ENCODE data around the gene NTHL1.

The NTHL1 gene

DNA sequence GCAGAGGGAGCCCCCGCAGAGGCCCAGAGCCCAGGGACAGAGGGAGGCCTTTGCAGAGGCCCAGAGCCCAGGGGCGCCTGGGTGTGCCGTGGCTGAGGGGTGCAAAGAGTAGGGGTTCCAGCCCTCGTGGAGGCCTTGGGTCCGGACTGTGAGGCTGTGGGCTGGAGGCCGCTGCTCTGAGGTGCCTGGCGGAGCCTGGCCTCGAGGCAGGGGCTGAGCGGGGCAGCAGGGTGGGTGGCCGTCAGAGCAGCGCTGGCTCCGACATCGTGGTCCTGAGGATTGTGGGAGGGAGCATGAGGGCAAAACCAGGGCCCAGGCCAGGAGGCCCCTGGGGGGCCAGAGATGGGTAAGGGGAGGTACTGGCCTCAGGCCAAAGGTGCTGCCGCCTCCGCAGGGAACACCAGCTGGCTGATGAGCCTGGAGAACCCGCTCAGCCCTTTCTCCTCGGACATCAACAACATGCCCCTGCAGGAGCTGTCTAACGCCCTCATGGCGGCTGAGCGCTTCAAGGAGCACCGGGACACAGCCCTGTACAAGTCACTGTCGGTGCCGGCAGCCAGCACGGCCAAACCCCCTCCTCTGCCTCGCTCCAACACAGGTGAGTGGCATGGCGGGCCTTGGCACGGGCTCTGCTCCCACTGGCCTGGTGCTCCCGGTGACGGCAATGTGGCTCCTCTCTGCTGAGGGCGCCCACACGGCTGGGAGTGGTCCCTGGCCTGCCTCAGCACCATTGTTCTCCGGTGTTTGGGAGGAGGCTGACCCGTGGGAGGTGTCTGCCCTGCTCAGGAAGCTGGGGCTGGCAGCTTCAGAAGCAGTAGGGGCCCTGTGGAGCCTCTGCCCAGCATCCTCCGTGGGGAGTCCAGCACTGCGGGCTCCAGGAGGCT is 33.8 kb upstream of the NTHL1 start:
- no peak for TF ChIP-seq NFIC (IDR thresholded peaks at IDR 0.05)
- no peak for TF ChIP-seq FOXM1 (IDR thresholded peaks at IDR 0.05; ENCODE audit: borderline replicate concordance, low read depth)
- no peak for TF ChIP-seq CREB1 (IDR thresholded peaks at IDR 0.05; ENCODE audit: low read depth)
- TF ChIP-seq YY1 (IDR thresholded peaks at IDR 0.05; ENCODE audit: low read depth), result no peak
- TF ChIP-seq EP300 (IDR thresholded peaks at IDR 0.05; ENCODE audit: borderline replicate concordance), result no peak
- no peak for TF ChIP-seq ZBTB7A (IDR thresholded peaks at IDR 0.05; ENCODE audit: low read depth)
- TF ChIP-seq TCF12 (IDR thresholded peaks at IDR 0.05; ENCODE audit: low read depth), result no peak
- no peak for TF ChIP-seq RAD21 (IDR thresholded peaks at IDR 0.05; ENCODE audit: low read depth)
- TF ChIP-seq CEBPB (IDR thresholded peaks at IDR 0.05), result no peak
- no peak for TF ChIP-seq TEAD4 (IDR thresholded peaks at IDR 0.05)
- TF ChIP-seq TAF1 (IDR thresholded peaks at IDR 0.05; ENCODE audit: low read depth), result no peak

DNA sequence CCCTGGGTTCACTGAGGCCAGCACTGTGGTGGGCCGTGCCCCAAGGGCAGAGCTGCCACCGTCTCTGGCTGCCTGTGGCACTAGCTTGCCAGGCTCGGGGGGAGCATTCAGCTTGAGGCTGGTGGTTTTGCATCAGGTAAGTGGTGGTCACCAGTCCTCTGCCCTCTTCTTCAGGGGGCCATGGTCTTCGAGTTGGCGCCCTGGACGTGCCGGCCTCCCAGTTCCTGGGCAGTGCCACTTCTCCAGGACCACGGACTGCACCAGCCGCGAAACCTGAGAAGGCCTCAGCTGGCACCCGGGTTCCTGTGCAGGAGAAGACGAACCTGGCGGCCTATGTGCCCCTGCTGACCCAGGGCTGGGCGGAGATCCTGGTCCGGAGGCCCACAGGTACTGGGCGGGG is 32.4 kb upstream of the NTHL1 start:
- TF ChIP-seq EGR1 (IDR thresholded peaks at IDR 0.05) (no peak), FOXM1 (IDR thresholded peaks at IDR 0.05; ENCODE audit: borderline replicate concordance, low read depth) (no peak), TAF1 (IDR thresholded peaks at IDR 0.05; ENCODE audit: low read depth) (no peak), ZBTB7A (IDR thresholded peaks at IDR 0.05; ENCODE audit: low read depth) (no peak), RAD21 (IDR thresholded peaks at IDR 0.05; ENCODE audit: low read depth) (no peak), CREB1 (IDR thresholded peaks at IDR 0.05; ENCODE audit: low read depth) (no peak), TEAD4 (IDR thresholded peaks at IDR 0.05) (no peak), CEBPB (IDR thresholded peaks at IDR 0.05) (no peak), EP300 (IDR thresholded peaks at IDR 0.05; ENCODE audit: borderline replicate concordance) (no peak), TCF12 (IDR thresholded peaks at IDR 0.05; ENCODE audit: low read depth) (no peak), YY1 (IDR thresholded peaks at IDR 0.05; ENCODE audit: low read depth) (no peak)
- TF ChIP-seq, protein P1, sequence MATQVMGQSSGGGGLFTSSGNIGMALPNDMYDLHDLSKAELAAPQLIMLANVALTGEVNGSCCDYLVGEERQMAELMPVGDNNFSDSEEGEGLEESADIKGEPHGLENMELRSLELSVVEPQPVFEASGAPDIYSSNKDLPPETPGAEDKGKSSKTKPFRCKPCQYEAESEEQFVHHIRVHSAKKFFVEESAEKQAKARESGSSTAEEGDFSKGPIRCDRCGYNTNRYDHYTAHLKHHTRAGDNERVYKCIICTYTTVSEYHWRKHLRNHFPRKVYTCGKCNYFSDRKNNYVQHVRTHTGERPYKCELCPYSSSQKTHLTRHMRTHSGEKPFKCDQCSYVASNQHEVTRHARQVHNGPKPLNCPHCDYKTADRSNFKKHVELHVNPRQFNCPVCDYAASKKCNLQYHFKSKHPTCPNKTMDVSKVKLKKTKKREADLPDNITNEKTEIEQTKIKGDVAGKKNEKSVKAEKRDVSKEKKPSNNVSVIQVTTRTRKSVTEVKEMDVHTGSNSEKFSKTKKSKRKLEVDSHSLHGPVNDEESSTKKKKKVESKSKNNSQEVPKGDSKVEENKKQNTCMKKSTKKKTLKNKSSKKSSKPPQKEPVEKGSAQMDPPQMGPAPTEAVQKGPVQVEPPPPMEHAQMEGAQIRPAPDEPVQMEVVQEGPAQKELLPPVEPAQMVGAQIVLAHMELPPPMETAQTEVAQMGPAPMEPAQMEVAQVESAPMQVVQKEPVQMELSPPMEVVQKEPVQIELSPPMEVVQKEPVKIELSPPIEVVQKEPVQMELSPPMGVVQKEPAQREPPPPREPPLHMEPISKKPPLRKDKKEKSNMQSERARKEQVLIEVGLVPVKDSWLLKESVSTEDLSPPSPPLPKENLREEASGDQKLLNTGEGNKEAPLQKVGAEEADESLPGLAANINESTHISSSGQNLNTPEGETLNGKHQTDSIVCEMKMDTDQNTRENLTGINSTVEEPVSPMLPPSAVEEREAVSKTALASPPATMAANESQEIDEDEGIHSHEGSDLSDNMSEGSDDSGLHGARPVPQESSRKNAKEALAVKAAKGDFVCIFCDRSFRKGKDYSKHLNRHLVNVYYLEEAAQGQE (IDR thresholded peaks at IDR 0.05; ENCODE audit: low read depth), result no peak

DNA sequence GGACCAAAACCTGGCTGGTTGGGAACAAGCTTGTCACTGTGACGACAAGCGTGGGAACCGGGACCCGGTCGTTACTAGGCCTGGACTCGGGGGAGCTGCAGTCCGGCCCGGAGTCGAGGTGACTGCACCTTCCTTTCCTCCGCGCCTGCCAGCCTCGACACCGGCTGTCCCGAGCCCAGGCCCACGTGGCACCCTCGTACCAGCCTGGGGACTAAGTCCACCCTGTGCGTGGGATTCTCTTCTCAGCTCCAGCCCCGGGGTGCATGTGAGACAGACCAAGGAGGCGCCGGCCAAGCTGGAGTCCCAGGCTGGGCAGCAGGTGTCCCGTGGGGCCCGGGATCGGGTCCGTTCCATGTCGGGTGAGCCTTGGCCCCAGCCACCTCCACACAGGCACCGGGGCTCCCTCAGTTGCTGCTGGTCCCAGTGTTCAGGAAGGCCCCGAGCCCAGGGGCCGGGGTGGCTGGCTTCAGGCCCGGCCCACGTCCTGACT is 31.7 kb upstream of the NTHL1 start:
- TF ChIP-seq NFIC (IDR thresholded peaks at IDR 0.05), result no peak
- TF ChIP-seq, protein P2, sequence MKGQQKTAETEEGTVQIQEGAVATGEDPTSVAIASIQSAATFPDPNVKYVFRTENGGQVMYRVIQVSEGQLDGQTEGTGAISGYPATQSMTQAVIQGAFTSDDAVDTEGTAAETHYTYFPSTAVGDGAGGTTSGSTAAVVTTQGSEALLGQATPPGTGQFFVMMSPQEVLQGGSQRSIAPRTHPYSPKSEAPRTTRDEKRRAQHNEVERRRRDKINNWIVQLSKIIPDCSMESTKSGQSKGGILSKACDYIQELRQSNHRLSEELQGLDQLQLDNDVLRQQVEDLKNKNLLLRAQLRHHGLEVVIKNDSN (IDR thresholded peaks at IDR 0.05), result no peak
- TF ChIP-seq ZBTB7A (IDR thresholded peaks at IDR 0.05; ENCODE audit: low read depth), result no peak
- TF ChIP-seq CEBPB (IDR thresholded peaks at IDR 0.05), result no peak

DNA sequence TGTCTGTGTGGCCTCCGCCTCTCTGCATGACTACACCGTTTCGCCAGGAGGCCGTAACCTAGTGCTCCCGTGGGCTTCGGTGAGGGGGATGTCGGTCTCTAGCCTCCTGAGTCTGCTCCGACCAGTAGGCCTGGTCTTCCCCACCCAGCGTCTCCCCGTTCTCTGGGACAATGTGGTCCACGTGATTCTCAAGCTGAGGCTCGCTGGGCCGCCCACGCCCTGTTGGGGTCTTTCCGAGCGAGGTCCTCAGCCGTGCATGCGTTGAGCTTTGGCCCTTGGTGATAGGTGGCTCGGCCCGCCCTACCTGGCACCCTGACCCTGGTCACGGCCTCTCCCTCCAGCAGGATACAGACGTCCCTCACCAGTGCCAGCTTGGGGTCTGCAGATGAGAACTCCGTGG is 31.1 kb upstream of the NTHL1 start:
- TF ChIP-seq CEBPB (IDR thresholded peaks at IDR 0.05) (no peak), ZBTB7A (IDR thresholded peaks at IDR 0.05; ENCODE audit: low read depth) (no peak), TAF1 (IDR thresholded peaks at IDR 0.05; ENCODE audit: low read depth) (no peak), NFIC (IDR thresholded peaks at IDR 0.05) (no peak), YY1 (IDR thresholded peaks at IDR 0.05; ENCODE audit: low read depth) (no peak), EGR1 (IDR thresholded peaks at IDR 0.05) (no peak)
- TF ChIP-seq, protein P1 (IDR thresholded peaks at IDR 0.05; ENCODE audit: low read depth), result no peak
- TF ChIP-seq, protein P3, sequence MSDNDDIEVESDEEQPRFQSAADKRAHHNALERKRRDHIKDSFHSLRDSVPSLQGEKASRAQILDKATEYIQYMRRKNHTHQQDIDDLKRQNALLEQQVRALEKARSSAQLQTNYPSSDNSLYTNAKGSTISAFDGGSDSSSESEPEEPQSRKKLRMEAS (IDR thresholded peaks at IDR 0.05), result no peak
- TF ChIP-seq, protein P2 (IDR thresholded peaks at IDR 0.05), result no peak

DNA sequence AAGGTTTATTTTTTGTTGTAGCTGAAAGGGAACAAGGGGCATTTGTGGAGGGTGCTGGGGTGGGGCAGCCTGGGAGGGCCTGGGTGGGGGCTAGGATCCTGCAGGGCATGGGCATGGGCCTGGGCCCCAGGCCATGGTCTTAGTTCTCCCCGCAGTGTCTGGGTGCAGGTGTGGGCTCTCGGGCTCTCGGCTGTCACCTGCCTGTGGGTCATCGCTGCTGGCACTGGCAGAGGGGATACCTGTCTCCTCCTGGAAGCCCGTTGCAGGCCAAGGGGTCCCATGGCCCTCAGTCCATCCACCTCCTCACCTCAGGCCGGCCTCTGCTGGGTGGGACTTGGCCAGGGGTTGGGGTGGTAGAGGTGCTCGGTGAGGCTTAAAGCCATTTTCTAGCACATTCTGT is 30.5 kb upstream of the NTHL1 start:
- TF ChIP-seq FOXM1 (IDR thresholded peaks at IDR 0.05; ENCODE audit: borderline replicate concordance, low read depth) (no peak), TCF12 (IDR thresholded peaks at IDR 0.05; ENCODE audit: low read depth) (no peak), EGR1 (IDR thresholded peaks at IDR 0.05) (no peak), TEAD4 (IDR thresholded peaks at IDR 0.05) (no peak), TAF1 (IDR thresholded peaks at IDR 0.05; ENCODE audit: low read depth) (no peak), RAD21 (IDR thresholded peaks at IDR 0.05; ENCODE audit: low read depth) (no peak), CREB1 (IDR thresholded peaks at IDR 0.05; ENCODE audit: low read depth) (no peak), NFIC (IDR thresholded peaks at IDR 0.05) (no peak), ZBTB7A (IDR thresholded peaks at IDR 0.05; ENCODE audit: low read depth) (no peak), EP300 (IDR thresholded peaks at IDR 0.05; ENCODE audit: borderline replicate concordance) (no peak), CEBPB (IDR thresholded peaks at IDR 0.05) (no peak), YY1 (IDR thresholded peaks at IDR 0.05; ENCODE audit: low read depth) (no peak)
- TF ChIP-seq, protein P1 (IDR thresholded peaks at IDR 0.05; ENCODE audit: low read depth), result no peak
- TF ChIP-seq, protein P3 (IDR thresholded peaks at IDR 0.05), result no peak
- TF ChIP-seq, protein P2 (IDR thresholded peaks at IDR 0.05), result no peak

Measured in Ishikawa (cell line).